PC-3 (cell line): ENCODE data around the gene HSPB7. TPM values are rescaled to one million over a fixed set of nuclear protein-coding genes. Genes with fewer than 3 reads are reported as not detected.
"Not testable (repeated sequence)": the region's sequence is repeated elsewhere in the genome, so short reads cannot be mapped to it uniquely, and the experiment has no call there.

Source experiments
- ATAC-seq: fragments of 200-7000 bp; cut with Tn5 transposase; 2 replicates; pipeline ENCODE4 v1.9.1; 2020; ENCODE audit warnings: mild to moderate bottlenecking, moderate library complexity
- BruUV-seq: library from RNA; stranded (reverse); fragments of 400-500 nt; replicated peaks from 2 replicates; lab custom pipeline; 2021; lab: Mats Ljungman, UMichigan
- CTCF ChIA-PET: fragments of 300-600 bp; sonication (Branson Sonifier 250); formaldehyde crosslinking; loops from one replicate; lab custom pipeline; 2022; ENCODE audit warnings: antibody characterized with exemption; lab: Charles Lee
- POLR2A ChIA-PET: fragments of 300-600 bp; sonication (Branson Sonifier 250); formaldehyde crosslinking; loops from one replicate; lab custom pipeline; 2022; ENCODE audit warnings: antibody characterized with exemption; ENCODE audit not compliant: unreplicated experiment; lab: Charles Lee
- DNase-seq: peaks from one replicate; pipeline ENCODE4 v3.0.0-alpha.2; 2015
- H2AFZ ChIP-seq: fragments of 300-600 bp; sonication (generic); 2 replicates; pipeline ENCODE4 v1.6.0; 2016; ENCODE audit warnings: antibody characterized with exemption, low read length
- H3F3A ChIP-seq: fragments of 300-600 bp; sonication (generic); one replicate; pipeline ENCODE4 v1.6.0; 2017; ENCODE audit warnings: antibody characterized with exemption, low read length, control low read depth, mild to moderate bottlenecking; ENCODE audit not compliant: unreplicated experiment
- H3K27ac ChIP-seq: fragments of 300-600 bp; sonication (generic); 2 replicates; pipeline ENCODE4 v1.5.1; 2016; ENCODE audit warnings: mild to moderate bottlenecking, low read length
- H3K27me3 ChIP-seq: fragments of 300-600 bp; sonication (generic); 2 replicates; pipeline ENCODE4 v1.6.1; 2016; ENCODE audit warnings: low read length, mixed read lengths
- H3K36me3 ChIP-seq: fragments of 300-600 bp; sonication (generic); 2 replicates; pipeline ENCODE4 v1.6.1; 2016; ENCODE audit warnings: low read depth, mixed run types, low read length, mixed read lengths
- H3K4me1 ChIP-seq: fragments of 300-600 bp; sonication (generic); 2 replicates; pipeline ENCODE4 v1.5.1; 2016; ENCODE audit warnings: low read length; ENCODE audit not compliant: insufficient read depth
- H3K4me2 ChIP-seq: fragments of 300-600 bp; sonication (generic); 2 replicates; pipeline ENCODE4 v1.6.0; 2016; ENCODE audit warnings: low read length
- H3K4me3 ChIP-seq: fragments of 300-600 bp; sonication (generic); 2 replicates; pipeline ENCODE4 v1.5.1; 2016; ENCODE audit warnings: mild to moderate bottlenecking, low read length, mixed read lengths
- H3K79me2 ChIP-seq: fragments of 300-600 bp; sonication (generic); 2 replicates; pipeline ENCODE4 v1.6.1; 2017; ENCODE audit warnings: low read length, mixed read lengths
- H3K9ac ChIP-seq: fragments of 300-600 bp; sonication (generic); 2 replicates; pipeline ENCODE4 v1.6.0; 2016; ENCODE audit warnings: mild to moderate bottlenecking, low read length
- H3K9me2 ChIP-seq: fragments of 300-600 bp; sonication (generic); replicated peaks from 2 replicates; pipeline ENCODE4 v1.6.1; 2016; ENCODE audit warnings: mixed run types, low read length, mixed read lengths
- H3K9me3 ChIP-seq: fragments of 300-600 bp; sonication (generic); 2 replicates; pipeline ENCODE4 v1.6.1; 2016; ENCODE audit warnings: low read length, mixed read lengths
- H4K20me1 ChIP-seq: fragments of 300-600 bp; sonication (generic); 2 replicates; pipeline ENCODE4 v1.6.1; 2016; ENCODE audit warnings: low read length, mixed read lengths
- CTCF ChIP-seq: fragments of 300-600 bp; sonication (generic); conservative IDR thresholded peaks from 2 replicates; pipeline ENCODE4 v1.5.1; 2017; ENCODE audit warnings: antibody characterized with exemption, low read depth, mild to moderate bottlenecking, low read length
- EZH2 ChIP-seq: fragments of 300-600 bp; sonication (generic); IDR thresholded peaks from one replicate; pipeline ENCODE4 v1.6.1; 2017; ENCODE audit warnings: antibody characterized with exemption, mild to moderate bottlenecking, low read length; ENCODE audit not compliant: unreplicated experiment
- EZH2phosphoT487 ChIP-seq: fragments of 300-600 bp; sonication (generic); IDR thresholded peaks from 2 replicates; pipeline ENCODE4 v1.6.1; 2018; ENCODE audit warnings: mild to moderate bottlenecking, antibody characterized with exemption, low read length, borderline replicate concordance
- intact Hi-C: fragments of 100-400 bp; cut with micrococcal nuclease; formaldehyde crosslinking; loops from 2 replicates; pipeline ENCODE4 v1.9.0; 2023
- total RNA-seq: library from RNA; depleted of rRNA; stranded (reverse); fragments of >200 nt; gene quantifications from 2 replicates; pipeline ENCODE4 v1.2.3, GENCODE V29; 2014

HSPB7 gene
- total RNA-seq, 1 experiment from 2014 or later = not detected

DNA sequence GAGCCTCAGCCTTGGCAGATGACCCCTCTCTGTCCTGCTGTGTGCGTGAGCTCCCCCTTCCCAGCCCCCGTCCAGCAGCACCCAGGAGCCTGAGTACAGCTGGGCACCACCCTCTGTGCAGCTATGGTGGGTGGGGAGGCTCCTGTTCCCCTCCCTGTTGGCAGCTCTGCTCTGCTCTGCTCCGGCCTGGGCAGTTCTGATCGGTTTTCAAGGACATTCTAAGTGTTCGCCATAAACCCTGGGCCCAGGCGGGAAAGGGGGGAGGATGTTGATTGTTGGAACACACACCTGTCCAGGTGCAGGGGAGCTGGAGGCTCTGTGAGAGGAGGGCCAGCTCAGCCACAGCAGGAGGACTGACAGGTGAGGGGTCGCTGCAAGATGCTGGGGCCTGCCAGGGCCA is 25.7 kb upstream of the HSPB7 start, which contains the start of gene CLCNKB:
TSS of gene CLCNKB (plus strand) at position 262 of the 400 bp plus-strand sequence. CDS start 711 bp downstream, outside the sequence.
- Histone ChIP-seq H3F3A (no peaks in the 10 kb centered on the region), H3K9ac (no peak within 1 kb of the TSS), H3K9me3 (no peaks in the 10 kb centered on the region), H3K4me3 (no peak within 1 kb of the TSS), H3K79me2 (no peaks in the 10 kb centered on the region), H2AFZ (no peak within 1 kb of the TSS), H3K27me3 (no peaks in the 10 kb centered on the region), H4K20me1 (no peaks in the 10 kb centered on the region), H3K27ac (no peak within 1 kb of the TSS), H3K36me3 (no peaks in the 10 kb centered on the region), H3K4me1 (no peaks in the 10 kb centered on the region), H3K4me2 (no peak within 1 kb of the TSS), H3K9me2 (no peaks in the 10 kb centered on the region)
- TF ChIP-seq CTCF (no peak), EZH2phosphoT487 (no peak), EZH2 (no peak)
- BruUV-seq = no TSS peak
- ChIA-PET CTCF (interaction anchor here (0.5 kb wide), 1 partner anchor 17 kb away, joined by 3 read pairs; no protein-coding TSS in a partner anchor), POLR2A (interaction anchor here (0.7 kb wide), 1 partner anchor 10 kb away, joined by 4 read pairs; no protein-coding TSS in a partner anchor)
- ATAC-seq (no peak), DNase-seq (no peak)
- intact Hi-C loops = no loop called here

- H4K20me1 ChIP-seq, H3K9me2 ChIP-seq, CTCF ChIA-PET, H3K9ac ChIP-seq, POLR2A ChIA-PET, H2AFZ ChIP-seq, H3F3A ChIP-seq, H3K27ac ChIP-seq, H3K79me2 ChIP-seq, H3K4me1 ChIP-seq, H3K9me3 ChIP-seq, intact Hi-C loops, H3K4me2 ChIP-seq, BruUV-seq, H3K4me3 ChIP-seq, DNase-seq, H3K27me3 ChIP-seq, H3K36me3 ChIP-seq: not testable (repeated sequence)
- ATAC-seq = peak; percentile 11; the same call in 1 of the 2 replicates
Observed at GRCh38 chr1:16042654-16043053, 24.8 kb upstream of the HSPB7 start.

GRCh38 chr1:16042096-16042495 is 24.3 kb upstream of the HSPB7 start:
- POLR2A ChIA-PET = no interaction called here
- no peak overlapping the region for H3K4me2 ChIP-seq
- DNase-seq (no peak), ATAC-seq (no peak)
- H3K4me1 ChIP-seq = no peaks in the 10 kb centered on the region
- no peaks in the 10 kb centered on the region for H3K27me3 ChIP-seq
- no peaks in the 10 kb centered on the region for H4K20me1 ChIP-seq
- intact Hi-C loops = no loop called here
- H2AFZ ChIP-seq = no peak overlapping the region
- TF ChIP-seq EZH2phosphoT487 (no peak), CTCF (no peak), EZH2 (no peak)
- no peaks in the 10 kb centered on the region for H3K9me3 ChIP-seq
- H3K4me3 ChIP-seq = no peak overlapping the region
- H3K9ac ChIP-seq = no peak overlapping the region
- no peaks in the 10 kb centered on the region for H3K36me3 ChIP-seq
- no peak overlapping the region for H3K27ac ChIP-seq
- CTCF ChIA-PET = no interaction called here
- no peaks in the 10 kb centered on the region for H3F3A ChIP-seq
- BruUV-seq = no TSS peak
- H3K79me2 ChIP-seq = no peaks in the 10 kb centered on the region
- H3K9me2 ChIP-seq = no peaks in the 10 kb centered on the region
